HCT116 (cell line): ENCODE data around the gene GRIA4.

Experiments used
- EZH2 ChIP-seq: fragments of 200-600 bp; sonication (generic); IDR thresholded peaks from 2 replicates; pipeline ENCODE4 v1.6.1; 2017; ENCODE audit warnings: antibody characterized with exemption, mixed run types
- EZH2phosphoT487 ChIP-seq: fragments of 200-600 bp; IDR thresholded peaks from 2 replicates; pipeline ENCODE4 v1.6.1; 2018; ENCODE audit warnings: antibody characterized with exemption, borderline replicate concordance
- JUND ChIP-seq: IDR thresholded peaks from 2 replicates; pipeline ENCODE4 v1.6.1; 2012
- POLR2AphosphoS5 ChIP-seq: IDR thresholded peaks from 2 replicates; pipeline ENCODE4 v1.6.1; 2011; ENCODE audit warnings: mild to moderate bottlenecking, low read depth, low read length, moderate library complexity
- RAD21 ChIP-seq: IDR thresholded peaks from 2 replicates; pipeline ENCODE4 v1.6.1; 2012; ENCODE audit warnings: low read depth, mild to moderate bottlenecking
- SIN3A ChIP-seq: IDR thresholded peaks from 2 replicates; pipeline ENCODE4 v1.6.1; 2012; ENCODE audit warnings: low read depth
- YY1 ChIP-seq: IDR thresholded peaks from 2 replicates; pipeline ENCODE4 v1.6.1; 2011; ENCODE audit warnings: low read length, low read depth, moderate library complexity, mild to moderate bottlenecking; ENCODE audit not compliant: insufficient replicate concordance; ENCODE audit errors: extremely low read depth
- TF ChIP-seq, protein P1 (sequence below), 3 experiments: fragments of 200-600 bp in 1 of 3; sonication (generic) in 1 of 3; IDR thresholded peaks in 2 of 3; conservative IDR thresholded peaks in 1 of 3; 2 replicates each; pipeline ENCODE4 v1.5.1; 2012 to 2017; ENCODE audit warnings: low read depth in 2 of 3, low read length in 2 of 3, antibody characterized with exemption in 1 of 3, borderline replicate concordance in 1 of 3, control low read depth in 1 of 3, mild to moderate bottlenecking in 1 of 3, mixed read lengths in 1 of 3, mixed run types in 1 of 3, moderate library complexity in 1 of 3; ENCODE audit not compliant: insufficient read depth in 1 of 3
- TF ChIP-seq, protein P2 (sequence below): IDR thresholded peaks from 2 replicates; pipeline ENCODE4 v1.6.1; 2012
- TF ChIP-seq, protein P3 (sequence below): IDR thresholded peaks from 2 replicates; pipeline ENCODE4 v1.6.1; 2012

DNA sequence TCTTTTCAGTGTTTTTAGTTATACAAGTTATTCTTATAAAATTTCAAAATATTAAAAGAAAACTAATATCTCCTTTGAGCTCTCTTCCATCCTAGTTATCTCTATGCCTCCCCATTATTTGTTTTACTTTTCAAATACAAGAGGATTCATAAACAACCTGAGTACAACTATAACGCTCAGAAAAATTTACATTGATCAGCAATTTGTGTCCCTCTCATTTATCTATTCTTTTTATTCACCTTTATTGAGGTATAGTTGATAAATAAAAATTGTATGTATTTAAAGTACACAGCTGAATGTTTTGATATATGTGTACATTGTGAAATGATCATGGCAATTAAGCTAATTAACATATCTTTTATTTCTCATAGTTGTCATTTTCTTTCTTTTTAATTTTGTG, 57.6 kb downstream of the GRIA4 start:
- TF ChIP-seq RAD21 = no peak
- TF ChIP-seq, protein P1, sequence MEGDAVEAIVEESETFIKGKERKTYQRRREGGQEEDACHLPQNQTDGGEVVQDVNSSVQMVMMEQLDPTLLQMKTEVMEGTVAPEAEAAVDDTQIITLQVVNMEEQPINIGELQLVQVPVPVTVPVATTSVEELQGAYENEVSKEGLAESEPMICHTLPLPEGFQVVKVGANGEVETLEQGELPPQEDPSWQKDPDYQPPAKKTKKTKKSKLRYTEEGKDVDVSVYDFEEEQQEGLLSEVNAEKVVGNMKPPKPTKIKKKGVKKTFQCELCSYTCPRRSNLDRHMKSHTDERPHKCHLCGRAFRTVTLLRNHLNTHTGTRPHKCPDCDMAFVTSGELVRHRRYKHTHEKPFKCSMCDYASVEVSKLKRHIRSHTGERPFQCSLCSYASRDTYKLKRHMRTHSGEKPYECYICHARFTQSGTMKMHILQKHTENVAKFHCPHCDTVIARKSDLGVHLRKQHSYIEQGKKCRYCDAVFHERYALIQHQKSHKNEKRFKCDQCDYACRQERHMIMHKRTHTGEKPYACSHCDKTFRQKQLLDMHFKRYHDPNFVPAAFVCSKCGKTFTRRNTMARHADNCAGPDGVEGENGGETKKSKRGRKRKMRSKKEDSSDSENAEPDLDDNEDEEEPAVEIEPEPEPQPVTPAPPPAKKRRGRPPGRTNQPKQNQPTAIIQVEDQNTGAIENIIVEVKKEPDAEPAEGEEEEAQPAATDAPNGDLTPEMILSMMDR (IDR thresholded peaks at IDR 0.05 in 2 of 3, conservative IDR thresholded peaks at IDR 0.05 in 1 of 3; ENCODE audit: borderline replicate concordance in 1 of 3, insufficient read depth in 1 of 3, low read depth in 2 of 3, low read length in 2 of 3) = no peak
- no peak for TF ChIP-seq EZH2phosphoT487
- no peak for TF ChIP-seq POLR2AphosphoS5
- TF ChIP-seq JUND = no peak
- TF ChIP-seq, protein P2, sequence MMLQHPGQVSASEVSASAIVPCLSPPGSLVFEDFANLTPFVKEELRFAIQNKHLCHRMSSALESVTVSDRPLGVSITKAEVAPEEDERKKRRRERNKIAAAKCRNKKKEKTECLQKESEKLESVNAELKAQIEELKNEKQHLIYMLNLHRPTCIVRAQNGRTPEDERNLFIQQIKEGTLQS = no peak
- no peak for TF ChIP-seq YY1
- TF ChIP-seq EZH2 = no peak
- no peak for TF ChIP-seq SIN3A
- TF ChIP-seq, protein P3, sequence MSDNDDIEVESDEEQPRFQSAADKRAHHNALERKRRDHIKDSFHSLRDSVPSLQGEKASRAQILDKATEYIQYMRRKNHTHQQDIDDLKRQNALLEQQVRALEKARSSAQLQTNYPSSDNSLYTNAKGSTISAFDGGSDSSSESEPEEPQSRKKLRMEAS = no peak
